ENCODE measurements around the gene SUCNR1. TPM values are rescaled to one million over a fixed set of nuclear protein-coding genes. Genes with fewer than 3 reads are reported as not detected.

Gene SUCNR1, protein sequence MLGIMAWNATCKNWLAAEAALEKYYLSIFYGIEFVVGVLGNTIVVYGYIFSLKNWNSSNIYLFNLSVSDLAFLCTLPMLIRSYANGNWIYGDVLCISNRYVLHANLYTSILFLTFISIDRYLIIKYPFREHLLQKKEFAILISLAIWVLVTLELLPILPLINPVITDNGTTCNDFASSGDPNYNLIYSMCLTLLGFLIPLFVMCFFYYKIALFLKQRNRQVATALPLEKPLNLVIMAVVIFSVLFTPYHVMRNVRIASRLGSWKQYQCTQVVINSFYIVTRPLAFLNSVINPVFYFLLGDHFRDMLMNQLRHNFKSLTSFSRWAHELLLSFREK
- total RNA-seq, result 0.49 TPM

GRCh38 chr3:151873398-151873797 lies at the start of gene SUCNR1:
Gene SUCNR1, plus strand, starts transcription at chr3:151873643. Its CDS starts 6,250 bp downstream, at chr3:151879893.
- DNase-seq (ENCODE audit: extremely low spot score in 2 of 2), result no peak
- H3K4me1 ChIP-seq, result peaks cover 16% of the 10 kb centered on the region
- intact Hi-C loops (cut with DNase I), result no loop called here
- H3K27ac ChIP-seq, result no peak within 1 kb of the TSS
- TF ChIP-seq, protein P1, sequence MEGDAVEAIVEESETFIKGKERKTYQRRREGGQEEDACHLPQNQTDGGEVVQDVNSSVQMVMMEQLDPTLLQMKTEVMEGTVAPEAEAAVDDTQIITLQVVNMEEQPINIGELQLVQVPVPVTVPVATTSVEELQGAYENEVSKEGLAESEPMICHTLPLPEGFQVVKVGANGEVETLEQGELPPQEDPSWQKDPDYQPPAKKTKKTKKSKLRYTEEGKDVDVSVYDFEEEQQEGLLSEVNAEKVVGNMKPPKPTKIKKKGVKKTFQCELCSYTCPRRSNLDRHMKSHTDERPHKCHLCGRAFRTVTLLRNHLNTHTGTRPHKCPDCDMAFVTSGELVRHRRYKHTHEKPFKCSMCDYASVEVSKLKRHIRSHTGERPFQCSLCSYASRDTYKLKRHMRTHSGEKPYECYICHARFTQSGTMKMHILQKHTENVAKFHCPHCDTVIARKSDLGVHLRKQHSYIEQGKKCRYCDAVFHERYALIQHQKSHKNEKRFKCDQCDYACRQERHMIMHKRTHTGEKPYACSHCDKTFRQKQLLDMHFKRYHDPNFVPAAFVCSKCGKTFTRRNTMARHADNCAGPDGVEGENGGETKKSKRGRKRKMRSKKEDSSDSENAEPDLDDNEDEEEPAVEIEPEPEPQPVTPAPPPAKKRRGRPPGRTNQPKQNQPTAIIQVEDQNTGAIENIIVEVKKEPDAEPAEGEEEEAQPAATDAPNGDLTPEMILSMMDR (IDR thresholded peaks at IDR 0.05), result no peak
- TF ChIP-seq POLR2AphosphoS5 (IDR thresholded peaks at IDR 0.05; ENCODE audit: insufficient read depth in 1 of 2, low read depth in 1 of 2) (no peak), POLR2A (IDR thresholded peaks at IDR 0.05) (no peak)
- H3K36me3 ChIP-seq, result no peaks in the 10 kb centered on the region
- H3K27me3 ChIP-seq, result no peaks in the 10 kb centered on the region
- H3K9me3 ChIP-seq, result no peaks in the 10 kb centered on the region
- no peak within 1 kb of the TSS for H3K4me3 ChIP-seq

DNA sequence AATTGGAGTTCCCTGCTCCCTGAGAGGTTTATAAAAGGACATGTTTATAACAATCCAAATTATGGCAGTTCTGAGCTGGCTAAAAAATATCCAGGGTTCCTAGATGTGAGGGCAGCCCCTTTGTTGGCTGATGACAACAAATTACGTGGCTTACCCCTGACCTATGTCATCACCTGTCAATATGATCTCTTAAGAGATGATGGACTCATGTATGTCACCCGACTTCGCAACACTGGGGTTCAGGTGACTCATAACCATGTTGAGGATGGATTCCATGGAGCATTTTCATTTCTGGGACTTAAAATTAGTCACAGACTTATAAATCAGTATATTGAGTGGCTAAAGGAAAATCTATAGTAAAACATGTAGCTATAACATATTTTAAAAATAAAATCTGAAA lies 45.6 kb upstream of the SUCNR1 start:
- no peaks in the 10 kb centered on the region for H3K27me3 ChIP-seq
- no peaks in the 10 kb centered on the region for H3K4me1 ChIP-seq
- TF ChIP-seq, protein P1 (IDR thresholded peaks at IDR 0.05), result no peak
- no peak for TF ChIP-seq POLR2A (IDR thresholded peaks at IDR 0.05)
- TF ChIP-seq POLR2AphosphoS5 (IDR thresholded peaks at IDR 0.05; ENCODE audit: insufficient read depth in 1 of 2, low read depth in 1 of 2), result no peak
- H3K4me3 ChIP-seq, result no peak overlapping the region
- H3K9me3 ChIP-seq, result no peaks in the 10 kb centered on the region
- no peaks in the 10 kb centered on the region for H3K36me3 ChIP-seq
- no peak for DNase-seq (ENCODE audit: extremely low spot score in 2 of 2)
- intact Hi-C loops (cut with DNase I), result no loop called here
- no peak overlapping the region for H3K27ac ChIP-seq

DNA sequence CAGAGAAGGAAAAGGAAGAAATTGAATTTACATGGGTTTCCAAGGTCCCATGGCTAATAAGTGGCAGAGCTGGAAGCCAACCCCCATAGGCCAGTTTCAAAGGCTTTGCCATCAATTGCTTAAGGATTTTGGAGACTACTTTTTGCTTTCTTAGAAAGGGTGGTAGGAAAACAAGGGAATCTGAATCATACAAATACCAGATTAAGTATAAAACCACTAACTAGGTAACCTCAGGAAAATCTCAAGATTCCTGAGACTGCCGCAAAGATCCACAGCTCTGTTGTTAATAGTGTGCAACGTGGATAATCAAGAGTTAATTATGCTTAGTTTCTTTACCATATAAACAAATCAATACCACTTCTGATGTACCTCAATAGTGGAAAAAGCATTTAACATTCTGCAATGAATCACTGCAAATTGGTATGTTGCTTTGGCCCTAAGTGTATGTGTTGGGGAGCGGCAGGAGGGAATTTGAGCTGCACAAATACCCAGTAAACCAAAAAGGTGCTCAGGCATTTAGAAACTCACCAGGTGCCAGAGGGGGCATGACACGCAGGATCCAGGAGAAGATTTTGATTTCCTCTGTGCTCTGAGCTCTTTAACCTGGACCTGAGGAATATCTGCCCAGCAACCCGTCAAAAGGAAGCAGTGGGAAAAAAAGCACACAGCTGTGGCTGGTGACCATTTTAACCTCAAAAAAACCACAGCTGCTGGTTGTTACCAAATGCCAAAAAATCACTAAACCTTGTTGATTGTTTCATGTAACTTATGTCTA lies 37.5 kb upstream of the SUCNR1 start:
- no peak for DNase-seq (ENCODE audit: extremely low spot score in 2 of 2)
- Histone ChIP-seq H3K36me3 (no peaks in the 10 kb centered on the region), H3K27me3 (no peaks in the 10 kb centered on the region), H3K9me3 (no peaks in the 10 kb centered on the region), H3K27ac (no peak overlapping the region), H3K4me3 (no peak overlapping the region), H3K4me1 (peaks cover 13% of the 10 kb centered on the region)
- intact Hi-C loops (cut with DNase I), result loop anchor here (5.0 kb wide), 1 partner anchor 399 kb away; no protein-coding TSS in a partner anchor
- TF ChIP-seq POLR2AphosphoS5 (IDR thresholded peaks at IDR 0.05; ENCODE audit: insufficient read depth in 1 of 2, low read depth in 1 of 2), result no peak
- no peak for TF ChIP-seq POLR2A (IDR thresholded peaks at IDR 0.05)
- TF ChIP-seq, protein P1 (IDR thresholded peaks at IDR 0.05), result no peak

GRCh38 chr3:151837057-151837456 lies 36.4 kb upstream of the SUCNR1 start:
- intact Hi-C loops (cut with DNase I), result loop anchor here (5.0 kb wide), 1 partner anchor 400 kb away; no protein-coding TSS in a partner anchor
- Histone ChIP-seq H3K9me3 (no peaks in the 10 kb centered on the region), H3K4me1 (peaks cover 13% of the 10 kb centered on the region), H3K36me3 (no peaks in the 10 kb centered on the region), H3K4me3 (no peak overlapping the region), H3K27me3 (no peaks in the 10 kb centered on the region), H3K27ac (no peak overlapping the region)
- DNase-seq (ENCODE audit: extremely low spot score in 2 of 2), result no peak
- TF ChIP-seq POLR2AphosphoS5 (IDR thresholded peaks at IDR 0.05; ENCODE audit: insufficient read depth in 1 of 2, low read depth in 1 of 2), result peak in 1 of 2 donors; percentile 82
- TF ChIP-seq, protein P1 (IDR thresholded peaks at IDR 0.05), result no peak
